GM21576 (cell line): ENCODE measurements around the gene DUSP15.

Source experiments
- ATAC-seq: cut with Tn5 transposase; IDR thresholded peaks from one replicate; pipeline ENCODE4 v1.9.1; 2021; ENCODE audit warnings: mild to moderate bottlenecking, moderate library complexity; ENCODE audit not compliant: unreplicated experiment

DUSP15 gene

DNA sequence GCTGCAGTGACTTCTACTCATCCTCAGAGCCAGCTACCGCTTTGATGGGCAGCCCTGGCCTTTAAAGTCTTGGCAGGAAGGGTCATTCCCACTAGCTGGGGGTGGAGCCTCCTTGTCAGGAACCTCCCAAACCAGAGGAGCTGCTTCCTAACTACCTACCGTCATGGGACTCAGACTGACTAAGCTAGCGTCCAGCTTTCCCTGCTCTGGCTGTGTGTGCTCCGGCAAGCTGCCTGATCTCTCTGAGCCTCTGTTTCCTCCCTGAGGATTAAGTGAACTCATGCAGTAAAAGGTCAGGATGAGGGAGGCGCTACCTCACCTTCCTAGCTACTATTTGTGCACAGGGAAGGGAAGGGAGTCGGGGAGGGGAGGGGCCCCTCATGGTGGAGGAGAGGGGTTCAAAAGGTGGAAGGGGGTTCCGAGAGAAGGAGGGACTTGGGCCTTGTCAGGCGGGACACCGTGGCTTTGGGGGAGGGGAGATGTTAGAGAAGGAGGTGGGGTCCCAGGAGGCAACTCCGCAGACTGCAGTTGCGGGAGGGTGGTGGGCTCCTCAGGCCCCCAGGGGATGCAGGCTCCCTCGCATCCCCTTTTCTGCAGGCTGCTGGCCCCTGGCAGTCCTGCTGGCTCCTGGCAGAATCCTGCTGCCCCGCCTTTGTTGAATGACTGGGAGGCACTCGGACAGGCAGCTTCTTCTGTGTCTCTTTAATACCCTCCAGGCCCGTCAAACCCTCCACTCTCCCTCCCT lies 9.8 kb downstream of the DUSP15 start:
- ATAC-seq = no peak

DNA sequence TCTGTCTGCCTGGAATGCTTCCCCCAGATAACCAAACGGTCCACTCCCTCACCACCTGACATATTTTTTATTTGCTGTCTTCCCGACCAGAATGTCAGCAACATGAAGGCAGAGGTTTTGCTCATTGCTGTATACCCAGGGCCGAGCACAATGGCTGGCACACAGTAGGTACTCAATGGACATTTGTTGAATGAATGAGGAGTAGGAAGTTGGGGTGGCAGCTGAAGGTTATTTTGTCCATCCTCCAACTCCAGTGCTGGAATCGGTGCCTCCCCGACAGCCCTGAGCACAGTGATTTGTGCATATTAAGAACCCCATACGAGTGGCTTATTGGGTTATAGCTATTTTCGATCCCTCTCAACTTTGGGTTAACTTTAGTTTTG lies 10.3 kb downstream of the DUSP15 start:
- ATAC-seq = no peak

DNA sequence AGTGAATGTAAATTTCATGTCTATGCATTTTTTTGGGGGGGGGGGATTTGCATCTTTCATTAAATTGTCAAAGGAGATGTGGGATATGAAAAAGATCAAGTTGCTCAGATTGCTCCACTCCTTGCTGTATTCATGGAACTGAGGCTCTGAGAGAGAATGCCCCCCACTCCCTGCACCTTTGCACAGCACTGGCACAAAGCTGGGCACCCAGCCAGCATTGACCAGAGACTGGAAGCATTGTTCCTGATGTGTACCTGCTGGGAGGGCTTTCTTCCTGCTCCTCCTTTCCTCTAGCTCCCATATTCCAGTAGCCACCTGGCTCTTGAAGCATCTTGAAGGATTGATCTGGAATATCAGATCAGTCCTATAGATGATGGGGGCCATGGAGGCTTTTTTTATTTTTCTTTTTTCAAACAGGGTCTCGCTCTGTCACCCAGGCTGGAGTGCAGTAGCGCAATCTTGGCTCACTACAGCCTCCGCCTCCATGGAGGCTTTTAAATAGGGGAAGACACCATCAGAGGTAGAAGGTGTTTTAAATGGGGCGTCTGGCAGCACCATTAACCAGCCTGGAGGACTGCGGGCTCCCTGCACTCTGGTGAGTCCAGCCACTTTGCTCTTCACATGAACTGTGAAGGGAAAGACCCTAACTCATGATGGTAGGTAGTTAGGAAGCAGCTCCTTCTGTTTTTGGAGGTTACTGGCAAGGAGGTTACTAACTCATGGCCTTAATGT lies 10.9 kb downstream of the DUSP15 start:
- ATAC-seq = no peak

DNA sequence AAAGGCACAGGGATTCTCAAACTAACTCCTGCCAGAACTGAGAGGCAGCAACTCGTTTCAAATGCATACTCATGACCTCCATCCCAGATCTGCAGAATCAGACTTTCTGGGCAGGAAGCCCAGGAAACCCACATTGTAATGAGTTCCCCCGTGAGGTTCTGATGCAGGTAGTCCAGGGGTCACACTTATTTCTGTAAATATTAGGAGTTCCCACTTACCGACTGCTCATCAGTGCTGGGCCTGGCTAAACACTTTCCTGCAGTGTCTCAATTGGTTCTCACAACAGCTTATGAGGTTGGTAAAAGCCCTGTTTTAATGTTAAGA lies 11.6 kb downstream of the DUSP15 start:
- ATAC-seq = no peak

DNA sequence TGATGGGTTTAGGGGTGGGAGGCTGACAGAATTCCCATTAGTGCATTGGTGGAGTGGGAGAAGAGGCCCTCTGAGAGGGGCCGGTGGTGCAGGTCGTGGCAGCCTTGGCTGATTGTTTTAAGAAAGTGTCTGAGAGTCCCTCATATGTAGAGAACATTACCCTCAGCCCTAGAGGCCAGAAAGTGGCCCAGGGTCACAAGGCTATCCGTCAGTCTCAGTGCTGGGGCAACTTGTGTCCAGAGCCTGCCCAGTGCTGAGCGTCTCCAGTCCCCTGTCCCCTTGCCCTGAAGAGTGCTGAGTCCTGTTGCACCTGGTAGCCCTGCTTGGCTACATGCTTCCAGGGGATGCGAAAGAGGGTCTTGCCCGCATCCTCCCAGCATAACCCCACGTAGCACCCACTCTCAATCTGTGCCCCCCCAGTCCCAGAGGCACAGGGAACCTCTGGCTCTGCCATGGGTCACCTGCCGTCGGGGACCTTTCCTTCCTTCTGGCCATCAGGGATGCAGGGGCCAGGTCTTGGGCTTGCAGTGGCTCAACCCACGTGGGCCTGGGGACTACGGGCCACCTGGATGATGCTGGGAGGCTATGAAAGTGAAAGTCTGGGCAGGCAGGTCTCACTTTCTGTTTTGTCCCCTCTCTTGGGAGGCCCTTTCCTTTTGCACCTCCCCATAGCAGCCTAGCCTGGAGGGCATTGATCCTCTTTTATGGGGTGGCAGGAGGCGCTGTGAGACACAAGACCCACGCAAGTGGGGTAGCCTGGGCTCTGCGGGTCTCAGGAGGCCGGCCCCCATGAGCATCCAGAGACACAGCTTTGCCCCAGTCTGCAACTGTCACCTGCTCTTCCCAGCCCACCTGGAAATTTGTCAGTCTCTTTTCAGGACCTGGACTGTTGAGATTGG lies 12.2 kb downstream of the DUSP15 start:
- no peak for ATAC-seq

DNA sequence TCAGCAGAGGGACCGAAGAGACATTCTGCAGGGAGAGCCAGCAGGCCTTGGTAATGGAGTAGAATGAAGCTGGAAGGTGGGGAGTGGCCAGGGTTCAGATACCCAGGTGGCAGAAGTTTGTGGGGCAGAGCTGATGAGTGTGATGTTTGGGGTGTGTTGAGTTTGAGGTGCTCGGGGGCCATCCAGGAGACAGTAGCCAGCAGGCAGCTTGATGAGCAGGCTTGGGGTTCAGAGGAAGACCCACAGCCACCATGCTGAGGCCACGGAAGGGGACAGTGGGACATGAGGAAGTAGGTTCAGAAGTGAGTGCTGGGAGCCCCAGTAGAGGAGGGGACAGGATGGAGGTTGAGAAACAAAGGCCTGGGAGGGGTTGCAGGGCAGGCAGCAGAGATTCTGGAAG lies 13.8 kb downstream of the DUSP15 start:
- ATAC-seq = no peak

DNA sequence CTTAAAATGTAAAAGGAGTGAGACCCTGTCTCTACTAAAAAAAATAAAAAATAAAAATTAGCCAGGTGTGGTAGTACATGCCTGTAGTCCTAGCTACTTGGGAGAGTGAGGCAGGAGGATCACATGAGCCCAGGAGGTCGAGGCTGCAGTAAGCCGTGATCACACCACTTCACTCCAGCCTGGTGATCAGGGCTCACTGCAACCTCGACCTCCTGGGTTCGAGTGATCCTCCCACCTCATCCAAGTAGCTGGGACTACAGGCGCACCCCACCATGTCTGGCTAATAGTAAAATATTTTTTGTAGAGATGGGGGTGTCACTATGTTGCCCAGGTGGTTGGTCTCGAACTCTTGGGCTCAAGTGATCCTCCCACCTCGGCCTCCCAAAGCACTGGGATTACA lies 16.8 kb downstream of the DUSP15 start:
- ATAC-seq = no peak

DNA sequence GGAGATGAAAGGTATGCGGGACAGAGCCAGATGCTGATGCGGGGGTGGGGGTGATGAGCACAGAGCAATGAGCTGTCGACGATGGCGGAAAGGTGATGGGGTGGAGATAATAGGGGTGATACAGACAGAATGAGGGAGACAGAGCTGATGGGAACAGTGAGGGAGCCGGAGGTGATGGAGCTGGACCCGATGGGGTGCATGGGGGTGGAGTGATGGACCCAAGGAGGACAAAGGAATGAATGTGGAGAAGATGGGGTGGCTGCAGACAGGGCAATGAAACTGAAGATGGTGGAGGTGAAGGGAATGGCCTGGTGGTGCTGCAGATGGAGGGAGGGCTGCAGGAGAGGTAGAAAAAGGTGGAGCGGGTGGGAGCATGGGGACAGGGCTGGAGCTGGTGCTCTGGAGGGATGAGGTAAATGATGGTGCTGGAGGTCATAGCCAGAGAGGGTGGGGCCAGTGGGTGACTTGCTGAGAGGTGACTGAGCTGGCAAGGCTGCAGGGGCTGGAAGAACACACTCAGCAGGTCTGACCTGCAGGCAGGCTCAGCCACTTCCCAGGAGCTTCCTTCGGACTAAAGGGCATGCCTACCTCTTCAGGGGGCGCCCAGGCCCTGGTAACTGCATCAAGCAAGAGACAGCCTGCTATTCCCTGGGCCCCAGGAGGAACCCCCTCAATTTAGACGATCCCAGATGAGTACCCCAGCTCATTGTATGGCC lies 18.9 kb downstream of the DUSP15 start:
- no peak for ATAC-seq

DNA sequence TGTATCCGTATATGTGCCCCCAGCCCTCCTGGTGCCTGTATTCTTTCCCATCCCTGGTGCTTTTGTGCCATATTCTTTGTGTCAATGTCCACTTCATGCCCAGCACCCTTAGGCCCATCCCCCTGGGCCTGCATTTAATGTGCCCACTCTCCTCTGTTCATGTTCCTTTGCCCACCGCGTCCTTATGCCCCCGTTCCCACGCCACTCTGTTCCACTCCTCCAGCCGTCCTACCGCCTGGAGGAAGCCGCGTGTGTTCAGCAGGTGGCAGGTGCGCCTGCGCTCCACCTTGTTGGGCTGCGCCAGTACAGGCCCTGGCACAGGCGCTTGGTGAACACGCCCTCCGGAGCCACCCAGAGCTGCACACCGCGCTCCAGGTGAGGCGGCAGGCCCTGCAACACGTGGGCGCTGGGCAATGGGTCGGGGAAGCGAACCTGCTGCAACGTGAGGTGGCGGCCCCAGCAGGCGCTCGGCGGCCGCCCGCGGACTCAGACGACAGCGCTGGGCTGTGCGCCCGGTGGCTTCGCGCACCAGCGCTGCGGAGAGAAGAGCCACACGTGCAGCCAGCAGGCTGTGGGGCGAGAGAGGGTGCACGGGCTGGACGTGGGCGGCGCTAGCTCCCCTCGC lies 20.9 kb downstream of the DUSP15 start:
- no peak for ATAC-seq

DNA sequence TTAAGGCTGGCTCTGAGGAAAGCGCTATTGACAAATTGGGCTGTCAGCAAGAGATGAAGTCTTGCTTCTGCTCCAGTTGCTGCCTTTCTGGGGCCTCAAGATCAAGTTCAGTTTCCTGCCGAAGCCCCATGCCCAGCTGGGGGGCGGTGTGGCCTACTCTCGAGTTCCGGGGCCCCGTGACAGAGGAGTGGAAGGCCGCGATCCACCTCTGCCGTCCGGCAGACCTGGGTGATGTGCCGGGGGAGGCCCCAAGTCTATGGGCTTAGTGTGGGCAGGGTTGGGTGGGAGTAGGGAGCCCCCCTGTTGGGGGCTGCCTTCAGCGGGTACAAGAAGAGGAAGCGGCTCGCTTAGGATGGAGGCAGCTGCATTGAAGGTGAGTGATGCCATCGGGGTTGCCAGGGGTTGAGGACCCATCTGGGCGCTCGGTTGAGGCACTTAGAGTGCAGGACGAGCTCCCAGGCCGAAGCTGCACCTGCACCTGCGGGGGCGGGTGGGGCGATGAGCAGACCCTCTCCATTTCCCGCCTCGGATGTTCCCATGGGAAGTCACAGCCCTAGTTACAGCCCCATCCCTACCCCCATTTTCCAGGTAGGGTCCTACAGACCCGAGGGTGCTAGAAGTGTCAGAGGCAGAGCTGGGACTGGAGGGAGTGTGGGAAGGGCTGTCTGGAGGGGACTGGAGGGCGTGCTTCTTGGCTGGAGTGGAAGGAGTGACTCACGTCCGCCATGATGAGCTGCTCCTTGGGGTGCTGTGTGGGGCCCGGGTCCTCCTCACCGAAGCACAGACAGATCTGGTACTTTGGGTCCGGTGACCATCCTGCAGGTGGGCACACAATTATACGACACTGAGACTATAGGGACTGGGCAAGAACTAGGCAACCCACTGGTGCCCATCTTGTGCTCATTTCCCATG lies 22.0 kb downstream of the DUSP15 start:
- ATAC-seq = no peak

DNA sequence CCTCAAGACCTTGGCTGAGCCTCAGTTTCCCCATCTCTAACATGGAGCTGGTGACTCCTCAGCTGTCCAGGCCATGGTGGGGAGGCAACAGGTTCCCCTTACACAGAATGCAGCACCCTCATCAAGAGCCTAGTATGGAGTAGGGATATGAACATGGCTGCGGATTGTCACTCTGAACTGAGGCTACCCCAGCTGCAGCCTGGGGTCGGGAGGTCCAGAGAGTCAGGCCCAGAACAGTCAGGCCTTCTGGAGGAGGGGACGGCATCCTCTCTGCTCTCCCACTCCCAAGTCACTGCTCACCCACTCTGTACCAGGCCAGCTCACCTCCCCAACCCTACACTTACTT lies 23.6 kb downstream of the DUSP15 start:
- no peak for ATAC-seq

DNA sequence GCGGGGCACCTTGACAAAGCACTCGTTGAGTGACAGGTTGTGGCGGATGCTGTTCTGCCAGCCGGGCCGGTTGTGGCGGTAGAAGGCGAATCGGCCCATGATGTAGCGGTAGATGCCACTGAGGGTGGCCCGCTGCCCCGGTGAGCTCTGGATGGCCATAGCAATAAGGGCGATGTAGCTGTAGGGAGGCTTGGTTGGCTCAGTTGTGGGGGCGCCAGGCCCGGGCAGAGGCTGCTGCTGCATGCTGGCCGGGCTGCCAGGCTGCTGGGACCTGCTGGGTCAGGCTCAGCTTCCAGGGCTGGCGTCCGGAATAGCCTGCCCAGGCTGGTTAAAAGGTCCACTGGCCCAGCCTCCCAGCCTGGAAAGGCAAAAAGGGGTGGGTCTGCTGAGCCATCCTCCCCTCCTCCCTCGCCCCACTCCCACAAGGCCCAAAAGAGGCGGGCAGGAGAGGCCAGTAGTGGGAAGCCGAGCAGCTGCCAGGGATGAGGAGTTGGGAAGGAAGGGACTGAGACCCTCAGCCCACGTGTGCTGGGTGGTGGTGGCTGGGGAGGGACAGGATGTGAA lies 24.9 kb downstream of the DUSP15 start, which contains the start of gene FOXS1:
FOXS1 (minus strand) TSS at position 305 of the 564 bp plus-strand sequence; CDS start at position 243, 62 bp downstream.
- no peak for ATAC-seq

DNA sequence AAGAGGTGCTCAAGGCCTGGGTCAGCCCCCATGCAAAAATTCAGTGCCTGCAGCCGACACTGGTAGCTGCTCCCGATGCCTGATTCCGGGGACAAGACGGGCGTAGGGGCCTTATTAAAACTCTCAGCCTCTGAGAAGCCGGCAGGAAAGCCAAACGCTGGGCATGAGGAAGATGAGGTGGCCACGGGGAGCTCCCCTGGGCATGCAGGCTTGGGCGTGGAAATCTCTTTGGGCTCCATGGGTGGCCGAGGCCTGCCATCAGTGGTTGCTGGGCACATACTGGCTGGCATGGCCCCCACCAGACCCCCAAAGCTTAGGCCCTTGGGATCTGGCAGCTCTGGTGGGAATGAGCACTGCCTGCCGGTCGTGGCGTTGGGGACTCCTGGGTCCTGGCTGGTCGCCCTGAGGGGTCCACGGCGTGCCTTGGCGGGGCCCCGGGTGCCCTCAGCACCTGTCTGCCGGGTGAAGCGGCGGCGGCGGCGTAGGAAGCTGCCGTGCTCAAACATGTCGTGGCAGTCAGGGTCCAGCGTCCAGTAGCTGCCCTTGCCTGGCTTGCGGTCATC lies 25.5 kb downstream of the DUSP15 start:
- ATAC-seq = no peak

DNA sequence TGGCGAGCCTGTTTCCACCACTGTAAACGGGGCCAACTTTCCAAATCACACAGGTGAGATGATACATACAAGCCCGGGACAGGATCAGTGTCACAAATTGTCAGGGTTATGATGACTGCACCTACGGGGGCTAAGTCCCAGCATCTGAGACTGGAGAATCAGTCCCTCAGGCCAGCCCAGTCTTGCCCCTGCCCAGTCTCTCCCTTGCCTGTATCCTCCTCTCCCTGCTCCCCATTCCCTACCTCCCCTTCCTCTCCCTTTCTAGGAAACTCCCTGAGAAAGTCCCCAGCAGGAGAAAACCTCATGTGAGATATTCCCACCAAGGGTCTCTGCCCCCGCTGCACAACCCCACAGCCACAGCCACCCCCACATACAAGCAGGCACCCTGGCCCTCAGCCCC lies 26.4 kb downstream of the DUSP15 start:
- no peak for ATAC-seq

DNA sequence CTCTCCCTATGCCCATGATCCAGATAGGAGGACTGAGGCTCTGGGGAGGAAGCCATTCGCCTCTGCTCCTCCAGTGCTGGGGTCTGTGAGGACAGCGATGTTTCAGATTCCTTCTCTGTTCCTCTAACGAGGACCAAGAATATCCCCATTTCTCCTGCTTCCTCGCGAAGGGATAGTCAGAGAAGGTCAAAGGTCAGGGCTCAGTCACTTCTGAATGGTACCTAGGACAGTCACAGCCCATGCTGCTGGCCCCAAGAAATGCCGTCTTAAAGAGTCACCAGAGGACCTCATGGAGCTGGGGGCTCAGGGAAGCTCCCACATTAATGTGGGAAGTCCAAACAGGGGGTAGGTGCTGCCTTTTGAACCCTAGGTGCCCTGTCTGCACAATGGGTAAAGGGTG lies 27.0 kb downstream of the DUSP15 start:
- no peak for ATAC-seq

DNA sequence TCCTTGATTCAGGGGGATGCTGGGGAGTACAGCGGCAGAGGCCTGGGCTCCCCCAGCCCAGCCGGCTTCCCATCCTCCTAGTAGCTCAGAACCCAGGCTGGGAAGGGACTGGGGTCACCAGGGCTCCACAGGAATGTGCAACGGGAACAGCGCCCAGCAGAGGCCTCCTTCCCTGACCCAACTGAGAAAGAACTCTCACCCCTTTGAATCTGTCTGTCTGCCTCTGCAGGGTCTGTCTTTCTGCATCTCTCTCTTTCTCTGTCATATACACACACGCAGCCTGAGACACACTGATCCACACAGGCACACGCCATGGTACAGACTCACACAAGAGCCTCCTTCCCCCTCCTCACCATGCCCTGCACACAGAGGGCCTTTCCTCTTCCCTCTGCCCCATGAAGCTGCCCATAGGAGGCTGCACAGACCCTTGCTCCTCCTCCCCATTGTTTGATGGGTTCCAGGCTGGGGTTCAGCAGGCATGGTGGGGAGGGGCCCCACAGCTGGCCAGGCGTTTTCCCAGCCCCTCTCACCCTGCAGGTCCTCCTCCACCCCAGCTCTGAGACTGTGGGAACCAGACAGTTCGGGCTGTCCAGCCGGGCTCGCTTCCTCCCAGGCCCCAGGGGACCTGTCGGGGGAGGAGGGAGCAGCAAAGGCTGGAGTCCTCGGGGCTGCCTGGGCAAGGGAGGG lies 27.7 kb downstream of the DUSP15 start:
- no peak for ATAC-seq

DNA sequence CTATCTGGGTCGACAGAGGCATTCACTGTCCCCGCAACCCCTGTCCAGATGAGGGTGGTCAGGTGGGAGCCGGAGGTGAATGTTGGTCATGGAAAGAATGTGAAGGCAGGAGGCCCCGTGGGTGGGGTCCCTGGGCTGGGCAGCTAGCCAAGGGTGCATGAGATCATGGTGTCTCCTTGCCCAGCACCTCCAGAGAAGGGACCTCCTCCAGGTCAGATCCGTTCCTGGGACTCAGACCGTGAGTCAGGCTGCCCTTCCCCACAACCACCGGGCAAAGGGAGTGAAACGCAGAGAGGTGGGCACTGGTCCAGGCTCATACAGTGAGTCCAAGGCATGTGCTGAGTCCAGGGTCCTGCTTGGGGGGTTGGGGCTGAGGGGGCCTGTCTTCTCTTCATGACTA lies 28.4 kb downstream of the DUSP15 start:
- ATAC-seq = no peak
